ENCODE measurements around the gene NEURL1.

GRCh38 chr10:103480521-103480920 is 13.0 kb upstream of the NEURL1 start:
- TF ChIP-seq POLR2A (IDR thresholded peaks at IDR 0.05) (no peak), CTCF (IDR thresholded peaks at IDR 0.05) (no peak), EP300 (IDR thresholded peaks at IDR 0.05) (no peak)

Data from ovary (tissue), 3 donors.